GM12874 (cell line): ENCODE measurements around the gene ZIC2.

Experiments
- TF ChIP-seq, protein P1 (sequence below): IDR thresholded peaks from 2 replicates; pipeline ENCODE4 v1.5.1; 2011; ENCODE audit warnings: low read depth, mild to moderate bottlenecking, control low read depth, low read length, moderate library complexity; ENCODE audit not compliant: insufficient read depth

The ZIC2 gene

DNA sequence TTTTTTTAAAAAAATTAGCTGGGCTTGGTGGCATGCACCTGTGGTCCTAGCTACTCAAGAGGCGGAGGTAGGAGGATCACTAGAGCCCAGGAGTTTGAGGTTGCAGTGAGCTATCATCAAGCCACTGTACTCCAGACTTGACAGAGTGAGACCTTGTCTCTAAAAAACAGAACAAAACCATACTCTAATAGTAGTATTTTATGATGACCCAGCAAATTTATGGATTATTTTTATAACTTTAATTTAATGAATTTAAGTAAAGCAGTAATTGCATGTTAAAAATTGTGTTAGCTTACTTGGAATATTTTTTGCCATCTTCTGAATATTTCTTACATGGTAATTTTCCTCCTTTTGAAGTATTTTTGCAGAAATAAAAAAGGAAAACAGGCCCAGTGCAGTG, 48.3 kb downstream of the ZIC2 start:
- TF ChIP-seq, protein P1, sequence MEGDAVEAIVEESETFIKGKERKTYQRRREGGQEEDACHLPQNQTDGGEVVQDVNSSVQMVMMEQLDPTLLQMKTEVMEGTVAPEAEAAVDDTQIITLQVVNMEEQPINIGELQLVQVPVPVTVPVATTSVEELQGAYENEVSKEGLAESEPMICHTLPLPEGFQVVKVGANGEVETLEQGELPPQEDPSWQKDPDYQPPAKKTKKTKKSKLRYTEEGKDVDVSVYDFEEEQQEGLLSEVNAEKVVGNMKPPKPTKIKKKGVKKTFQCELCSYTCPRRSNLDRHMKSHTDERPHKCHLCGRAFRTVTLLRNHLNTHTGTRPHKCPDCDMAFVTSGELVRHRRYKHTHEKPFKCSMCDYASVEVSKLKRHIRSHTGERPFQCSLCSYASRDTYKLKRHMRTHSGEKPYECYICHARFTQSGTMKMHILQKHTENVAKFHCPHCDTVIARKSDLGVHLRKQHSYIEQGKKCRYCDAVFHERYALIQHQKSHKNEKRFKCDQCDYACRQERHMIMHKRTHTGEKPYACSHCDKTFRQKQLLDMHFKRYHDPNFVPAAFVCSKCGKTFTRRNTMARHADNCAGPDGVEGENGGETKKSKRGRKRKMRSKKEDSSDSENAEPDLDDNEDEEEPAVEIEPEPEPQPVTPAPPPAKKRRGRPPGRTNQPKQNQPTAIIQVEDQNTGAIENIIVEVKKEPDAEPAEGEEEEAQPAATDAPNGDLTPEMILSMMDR, result no peak

- TF ChIP-seq, protein P1, result no peak
Measured at GRCh38 chr13:100035936-100036335, 54.4 kb downstream of the ZIC2 start.
